ENCODE data around the gene EEIG2.
"Not testable (repeated sequence)": the region's sequence is repeated elsewhere in the genome, so short reads cannot be mapped to it uniquely, and the experiment has no call there.

Gene EEIG2

DNA sequence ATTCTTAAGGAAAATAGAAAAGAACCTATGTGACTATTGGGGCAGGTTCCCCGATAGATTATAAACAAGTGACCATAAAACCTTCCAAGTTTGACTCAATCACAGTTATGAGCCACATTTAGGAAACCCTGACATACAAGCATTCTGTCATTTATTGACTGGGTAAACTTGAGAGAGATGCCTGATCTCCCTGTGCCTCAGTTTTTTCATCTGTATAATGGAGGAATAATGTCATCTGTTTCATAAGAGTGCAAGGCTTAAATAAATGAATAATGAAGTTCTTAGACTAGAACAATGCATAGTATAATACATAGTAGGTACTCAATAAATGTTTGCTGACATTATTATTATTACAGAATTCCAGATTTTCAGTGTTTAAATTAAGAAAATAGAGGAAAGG, 18.9 kb upstream of the EEIG2 start:
- in situ Hi-C loops (cut with MboI; ENCODE audit: low sequenced_read_pairs): no loop called here

- in situ Hi-C loops (cut with MboI; ENCODE audit: low sequenced_read_pairs): no loop called here
Measured at GRCh38 chr1:108541861-108542260, 18.0 kb upstream of the EEIG2 start.

DNA sequence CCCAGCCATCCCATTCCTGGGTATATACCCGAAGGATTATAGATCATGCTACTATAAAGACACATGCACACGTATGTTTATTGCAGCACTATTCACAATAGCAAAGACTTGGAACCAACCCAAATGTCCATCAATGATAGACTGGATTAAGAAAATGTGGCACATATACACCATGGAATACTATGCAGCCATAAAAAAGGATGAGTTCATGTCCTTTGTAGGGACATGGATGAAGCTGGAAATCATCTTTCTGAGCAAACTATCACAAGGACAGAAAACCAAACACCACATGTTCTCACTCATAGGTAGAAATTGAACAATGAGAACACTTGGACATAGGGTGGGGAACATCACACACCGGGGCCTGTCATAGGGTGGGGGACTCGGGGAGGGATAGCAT, 12.4 kb upstream of the EEIG2 start:
- in situ Hi-C loops (cut with MboI; ENCODE audit: low sequenced_read_pairs): not testable (repeated sequence)

DNA sequence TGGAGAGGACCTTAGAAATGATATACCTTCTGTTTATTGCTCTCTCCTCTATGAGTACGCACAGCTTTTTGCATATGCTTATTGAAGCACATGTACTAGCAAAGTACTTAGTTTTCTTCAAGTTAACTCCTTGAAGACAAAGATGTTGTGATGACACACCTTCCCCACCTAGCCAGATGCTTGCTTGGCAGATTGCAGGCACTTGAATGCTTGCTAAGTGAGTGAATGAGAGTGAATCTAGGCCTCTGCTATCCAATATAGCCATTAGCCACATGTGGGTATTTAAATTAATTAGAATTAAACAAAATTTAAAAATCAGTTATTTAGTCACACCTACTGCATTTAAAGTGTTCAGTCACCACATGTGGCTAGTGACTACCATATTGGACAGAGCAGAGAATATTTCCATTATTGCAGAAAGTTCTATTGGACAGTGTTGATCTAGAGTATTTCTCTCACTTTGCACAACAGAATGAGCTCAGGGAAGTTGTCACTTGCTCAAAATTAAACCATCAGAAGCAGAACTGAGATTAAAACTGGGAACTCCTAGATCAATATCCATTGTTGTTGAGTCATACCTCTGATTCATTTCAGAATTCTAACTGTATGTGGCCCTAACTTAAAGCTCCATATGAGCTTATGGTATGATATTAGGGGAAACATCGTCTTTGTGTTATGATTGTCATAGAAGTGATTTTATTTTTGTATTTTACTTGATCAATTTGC, 8.6 kb upstream of the EEIG2 start:
- in situ Hi-C loops (cut with MboI; ENCODE audit: low sequenced_read_pairs): no loop called here

DNA sequence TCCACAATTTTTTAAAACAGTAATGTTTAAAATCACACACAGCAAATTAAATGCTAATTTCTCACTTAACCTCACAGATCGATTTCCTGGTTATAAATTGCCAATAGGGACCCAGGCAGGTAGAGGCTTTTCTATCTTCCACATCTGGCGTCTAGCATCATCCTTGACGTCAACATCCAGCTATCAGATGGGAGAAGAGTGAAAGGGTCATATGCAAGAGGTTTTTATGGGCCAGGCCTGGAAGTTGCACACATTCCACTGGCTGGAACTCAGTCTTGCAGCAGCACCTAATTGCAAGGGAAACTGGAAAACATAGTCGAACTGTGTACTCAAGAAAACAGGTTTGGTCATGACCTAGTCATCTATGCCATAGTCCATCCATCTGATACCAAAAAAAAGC, 6.0 kb upstream of the EEIG2 start:
- in situ Hi-C loops (cut with MboI; ENCODE audit: low sequenced_read_pairs): no loop called here

GRCh38 chr1:108554682-108555427, 5.0 kb upstream of the EEIG2 start:
- in situ Hi-C loops (cut with MboI; ENCODE audit: low sequenced_read_pairs): no loop called here

GRCh38 chr1:108556066-108556465, 3.8 kb upstream of the EEIG2 start:
- in situ Hi-C loops (cut with MboI; ENCODE audit: low sequenced_read_pairs): no loop called here

DNA sequence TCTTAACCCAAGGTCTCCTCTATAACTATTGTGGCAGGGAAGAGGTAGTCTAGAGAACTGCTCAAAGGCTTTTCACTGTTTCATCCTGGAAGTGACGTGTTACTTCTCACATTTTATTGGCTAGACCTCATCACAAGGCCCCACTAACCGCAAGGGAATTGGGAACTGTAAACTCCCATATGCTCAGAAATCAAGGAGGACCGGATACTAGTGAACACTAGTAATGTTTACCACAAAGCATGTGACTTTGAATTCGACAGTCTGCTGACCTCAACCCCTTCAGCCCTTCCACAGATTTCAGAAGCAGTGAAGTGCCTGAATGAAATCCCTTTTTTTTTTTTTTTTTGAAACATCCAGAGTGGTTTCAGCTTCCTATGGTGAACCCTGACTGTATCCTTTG, 3.4 kb upstream of the EEIG2 start:
- in situ Hi-C loops (cut with MboI; ENCODE audit: low sequenced_read_pairs): no loop called here

DNA sequence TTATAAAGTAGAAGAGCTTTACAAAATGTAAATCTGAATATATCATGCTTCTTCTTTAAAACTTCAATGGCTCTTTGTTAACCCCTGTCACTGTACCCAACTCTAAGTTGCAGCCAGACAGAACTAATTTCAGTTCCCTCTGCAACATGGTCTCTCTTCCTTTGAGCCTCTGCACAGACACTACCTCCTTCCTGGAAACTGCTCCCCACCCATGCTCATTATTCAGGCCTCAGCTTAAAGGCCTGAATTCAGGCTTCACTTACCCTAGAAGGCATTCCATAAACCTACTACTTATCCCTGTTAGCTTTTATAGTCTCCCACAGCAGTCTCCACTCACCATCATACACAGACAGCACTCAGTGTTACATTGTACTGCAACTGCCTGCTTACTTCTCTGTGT, 2.6 kb upstream of the EEIG2 start:
- in situ Hi-C loops (cut with MboI; ENCODE audit: low sequenced_read_pairs): no loop called here

DNA sequence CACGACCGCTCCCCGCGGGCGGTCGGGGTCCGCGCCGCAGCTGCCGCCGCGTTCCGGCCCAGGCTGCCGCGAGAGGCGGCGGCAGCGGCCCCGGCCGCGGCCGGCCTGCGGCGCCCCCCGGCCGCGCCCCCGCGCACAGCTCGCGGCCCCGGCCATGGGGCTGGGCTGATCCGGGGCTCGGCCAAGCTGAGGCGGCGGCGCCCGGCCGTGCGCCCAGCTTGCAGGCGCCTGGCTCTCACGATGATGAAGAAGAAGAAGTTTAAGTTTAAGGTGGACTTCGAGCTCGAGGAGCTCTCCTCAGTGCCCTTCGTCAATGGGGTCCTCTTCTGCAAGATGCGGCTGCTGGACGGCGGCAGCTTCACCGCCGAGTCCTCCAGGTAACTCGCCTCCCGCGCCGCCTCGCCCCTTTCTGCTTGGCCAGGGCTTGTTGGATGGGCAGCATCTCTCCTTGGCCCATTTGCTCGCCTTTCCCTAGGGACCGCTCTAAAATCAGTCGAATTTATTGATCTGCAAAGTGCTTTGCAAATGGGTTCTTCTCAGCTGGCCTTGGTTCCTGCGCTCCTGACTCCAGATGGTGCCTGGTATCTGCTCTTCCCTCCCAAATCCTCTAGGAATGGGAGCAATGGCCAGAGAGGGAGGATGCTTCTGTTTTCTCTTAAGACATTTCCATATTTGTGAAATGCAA, 431 bp downstream of the EEIG2 start:
- in situ Hi-C loops (cut with MboI; ENCODE audit: low sequenced_read_pairs): no loop called here

DNA sequence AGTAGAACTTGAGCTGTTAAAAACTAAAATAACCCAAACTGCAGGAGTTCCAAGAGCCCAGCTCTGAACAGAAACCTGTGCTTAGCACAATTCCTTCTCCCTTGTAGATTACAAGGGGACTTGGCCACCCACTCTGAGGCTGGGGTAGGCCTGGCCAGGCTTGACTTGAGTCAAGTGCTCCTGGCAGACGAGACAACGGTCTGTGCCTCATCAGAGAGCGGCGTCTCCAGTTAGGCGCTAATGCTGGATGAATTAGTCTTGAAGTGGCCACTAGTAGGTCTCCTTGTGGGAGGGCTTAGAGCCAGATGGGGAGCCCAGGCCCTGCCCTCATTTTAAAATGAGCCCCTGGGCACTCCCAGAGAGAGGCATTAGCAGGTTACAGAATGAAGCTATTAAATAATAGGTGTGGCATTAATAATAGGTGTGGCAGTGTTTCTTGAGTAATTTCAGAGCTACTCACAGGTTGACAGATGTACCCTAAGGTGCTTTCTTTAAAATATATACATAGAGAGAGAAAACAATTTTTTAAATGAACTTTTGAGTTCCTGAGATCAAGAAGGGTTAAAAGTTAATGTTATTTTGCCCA, 1.1 kb downstream of the EEIG2 start:
- in situ Hi-C loops (cut with MboI; ENCODE audit: low sequenced_read_pairs): no loop called here

DNA sequence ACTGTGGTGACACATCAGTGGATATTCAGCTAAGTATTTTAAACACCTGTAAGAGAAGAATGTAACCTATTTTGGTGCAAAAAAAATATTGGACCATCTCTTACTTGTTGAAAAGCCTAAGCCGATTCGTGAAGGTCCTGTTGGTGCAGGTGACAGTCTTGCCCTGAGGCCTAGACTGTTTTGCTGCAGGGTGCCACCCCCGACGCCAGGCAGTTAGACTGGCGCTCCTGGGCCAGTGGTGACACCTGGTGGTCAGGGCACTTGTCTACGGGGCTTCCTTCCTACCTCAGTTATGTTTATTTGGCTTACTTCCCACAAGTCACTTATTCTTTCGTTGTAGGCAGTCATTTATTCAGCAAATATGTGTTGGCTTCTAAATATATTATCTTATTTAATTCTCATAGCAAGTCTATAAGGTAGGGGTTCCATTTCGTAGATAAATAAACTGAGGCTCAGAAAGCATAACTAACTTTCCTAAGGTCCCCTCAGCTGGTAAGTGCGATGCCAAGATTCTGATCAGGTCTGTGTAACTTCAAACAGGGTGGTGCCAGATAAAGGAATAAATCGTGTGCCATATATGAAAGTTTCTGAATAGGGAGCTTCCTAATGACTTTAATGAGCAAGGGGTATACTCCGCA, 1.9 kb downstream of the EEIG2 start:
- in situ Hi-C loops (cut with MboI; ENCODE audit: low sequenced_read_pairs): no loop called here

GRCh38 chr1:108563808-108564207, 3.9 kb downstream of the EEIG2 start:
- in situ Hi-C loops (cut with MboI; ENCODE audit: low sequenced_read_pairs): no loop called here

GRCh38 chr1:108565081-108565480, 5.2 kb downstream of the EEIG2 start:
- in situ Hi-C loops (cut with MboI; ENCODE audit: low sequenced_read_pairs): no loop called here

- in situ Hi-C loops (cut with MboI; ENCODE audit: low sequenced_read_pairs): no loop called here
Measured at GRCh38 chr1:108565512-108565911, 5.6 kb downstream of the EEIG2 start.

DNA sequence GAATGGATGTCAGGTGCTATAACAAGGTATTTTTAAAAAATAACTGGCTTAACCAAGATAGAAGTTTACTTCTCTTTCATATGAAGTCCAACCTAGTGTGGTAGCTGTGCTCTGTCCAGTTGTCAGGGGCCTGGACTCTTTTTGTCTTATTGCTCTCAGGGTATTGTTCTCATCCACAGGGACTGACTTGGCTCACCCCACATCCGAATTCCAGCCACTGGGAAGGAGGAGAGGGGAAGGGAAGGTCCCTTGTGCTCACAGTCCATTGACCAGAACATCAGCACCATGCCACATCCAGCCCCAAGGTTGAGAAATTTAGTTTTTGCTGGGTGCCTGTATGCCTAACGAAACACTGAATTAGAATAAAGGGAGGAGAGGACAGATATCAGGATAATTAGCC, 8.7 kb downstream of the EEIG2 start:
- in situ Hi-C loops (cut with MboI; ENCODE audit: low sequenced_read_pairs): no loop called here

DNA sequence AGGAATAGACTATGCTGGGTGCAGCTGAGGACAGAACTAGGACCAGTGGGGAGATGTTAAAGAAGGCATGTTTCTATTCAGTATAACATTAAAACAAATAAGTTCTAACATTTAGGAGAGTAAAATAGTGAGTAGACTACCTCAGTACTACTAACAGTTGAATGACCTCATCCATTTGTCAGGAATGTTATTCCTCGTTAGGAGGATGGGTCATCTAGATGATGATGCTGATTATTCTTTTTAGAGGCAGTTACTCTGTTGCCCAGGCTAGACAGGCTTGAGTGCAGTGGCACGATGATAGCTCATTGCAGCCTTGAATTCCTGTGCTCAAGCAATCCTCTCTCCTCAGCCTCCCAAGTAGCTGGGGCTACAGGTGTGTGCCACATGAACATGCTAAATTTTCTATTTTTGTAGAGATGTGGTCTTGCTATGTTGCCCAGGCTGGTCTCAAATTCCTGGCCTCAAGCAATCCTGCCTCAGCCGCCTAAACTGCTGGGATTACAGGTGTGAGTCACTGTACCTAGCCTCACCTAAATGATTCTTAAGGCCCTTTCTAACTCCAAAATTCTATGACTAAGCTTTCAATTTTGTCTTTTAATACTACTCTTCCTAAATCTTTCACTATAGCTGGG, 9.3 kb downstream of the EEIG2 start:
- in situ Hi-C loops (cut with MboI; ENCODE audit: low sequenced_read_pairs): no loop called here

- in situ Hi-C loops (cut with MboI; ENCODE audit: low sequenced_read_pairs): no loop called here
Measured at GRCh38 chr1:108570128-108570527, 10.2 kb downstream of the EEIG2 start.

GRCh38 chr1:108570998-108571401, 11.1 kb downstream of the EEIG2 start:
- in situ Hi-C loops (cut with MboI; ENCODE audit: low sequenced_read_pairs): no loop called here

DNA sequence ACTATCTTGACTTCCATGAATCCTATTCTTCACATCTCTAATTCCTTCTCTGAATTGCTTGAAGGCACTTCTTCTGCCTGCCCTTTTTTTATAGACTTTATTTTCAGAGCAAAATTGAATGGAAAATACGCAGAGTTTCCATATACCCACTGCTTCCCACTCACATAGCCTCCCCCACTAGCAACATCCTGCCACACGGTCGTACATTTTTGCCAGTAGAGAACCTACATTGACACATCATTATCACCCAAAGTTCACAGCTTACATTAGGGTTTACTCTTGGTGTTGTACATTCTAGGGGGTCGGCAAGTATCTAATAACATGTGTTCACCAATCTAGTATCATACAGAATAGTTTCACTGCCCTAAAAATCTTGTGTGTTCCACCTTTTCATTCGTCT, 12.3 kb downstream of the EEIG2 start:
- in situ Hi-C loops (cut with MboI; ENCODE audit: low sequenced_read_pairs): no loop called here

GRCh38 chr1:108573183-108573582, 13.3 kb downstream of the EEIG2 start:
- in situ Hi-C loops (cut with MboI; ENCODE audit: low sequenced_read_pairs): no loop called here

All from HL-60/S4 treated with phorbol 12-myristate 13-acetate at 8.2 ng/mL for 4 days and 3 days (cell line).